H1 (cell line): ENCODE data around the gene KRTAP9-6. TPM values are rescaled to one million over a fixed set of nuclear protein-coding genes. Genes with fewer than 3 reads are reported as not detected.
"Not testable (repeated sequence)": the region's sequence is repeated elsewhere in the genome, so short reads cannot be mapped to it uniquely, and the experiment has no call there.

Experiments
- CTCF ChIA-PET: fragments of 300-600 bp; sonication (Branson Sonifier 250); formaldehyde crosslinking; loops from one replicate; lab custom pipeline; 2021; ENCODE audit not compliant: partially characterized antibody; lab: Charles Lee
- POLR2A ChIA-PET: fragments of 300-600 bp; sonication (Branson Sonifier 250); formaldehyde crosslinking; loops from one replicate; lab custom pipeline; 2021; ENCODE audit warnings: inconsistent platforms; ENCODE audit not compliant: partially characterized antibody; lab: Charles Lee
- DNase-seq, 2 experiments: peaks; one replicate each; pipeline versions ENCODE4 v3.0.0 to v3.0.0-alpha.2; 2010 to 2022; ENCODE audit warnings: low spot score in 2 of 2, low read depth in 1 of 2, mixed read lengths in 1 of 2
- FAIRE-seq: peaks from 2 replicates; lab custom pipeline; 2011; peaks lifted over from hg19 to GRCh38; lab: Jason Lieb, UNC
- H2AFZ ChIP-seq: 2 replicates; pipeline ENCODE4 v1.8.1; 2012; ENCODE audit warnings: low read length, inconsistent platforms
- H2AK5ac ChIP-seq: 2 replicates; pipeline ENCODE4 v1.6.1; 2013; ENCODE audit warnings: low read depth, low read length
- H2BK120ac ChIP-seq: replicated peaks from 2 replicates; pipeline ENCODE3; 2013; ENCODE audit warnings: low read depth, low read length, inconsistent platforms
- H2BK12ac ChIP-seq: 2 replicates; pipeline ENCODE4 v1.6.1; 2013; ENCODE audit warnings: low read depth, low read length
- H2BK15ac ChIP-seq: 2 replicates; pipeline ENCODE4 v1.6.1; 2013; ENCODE audit warnings: low read length
- H2BK20ac ChIP-seq: 2 replicates; pipeline ENCODE4 v1.6.1; 2013; ENCODE audit warnings: low read length
- H2BK5ac ChIP-seq: 2 replicates; pipeline ENCODE4 v1.6.1; 2013; ENCODE audit warnings: low read depth, low read length
- H3K14ac ChIP-seq: 2 replicates; pipeline ENCODE4 v1.6.1; 2013; ENCODE audit warnings: inconsistent platforms; ENCODE audit not compliant: insufficient read length
- H3K18ac ChIP-seq: 2 replicates; pipeline ENCODE4 v1.6.1; 2013; ENCODE audit warnings: low read length; ENCODE audit errors: extremely low read depth
- H3K23ac ChIP-seq: 2 replicates; pipeline ENCODE4 v1.6.1; 2013; ENCODE audit warnings: inconsistent platforms; ENCODE audit not compliant: insufficient read length
- H3K23me2 ChIP-seq: 2 replicates; pipeline ENCODE4 v1.6.1; 2013; ENCODE audit warnings: low read depth, low read length
- H3K27ac ChIP-seq: 2 replicates; pipeline ENCODE4 v1.6.1; 2011; ENCODE audit warnings: low read depth, low read length, inconsistent platforms
- H3K27me3 ChIP-seq, 4 experiments: replicated peaks in 1 of 4; 1 replicate in 1 of 4; 2 replicates in 3 of 4; pipeline versions ENCODE4 v1.6.1 to v1.8.1; 2011 to 2013; ENCODE audit warnings: low read length in 3 of 4, mild to moderate bottlenecking in 3 of 4, inconsistent platforms in 2 of 4, mixed read lengths in 2 of 4, moderate library complexity in 1 of 4; ENCODE audit not compliant: control insufficient read depth in 3 of 4, insufficient read depth in 3 of 4; ENCODE audit errors: extremely low read depth in 1 of 4
- H3K36me3 ChIP-seq, 4 experiments: 2 replicates each; pipeline versions ENCODE4 v1.6.1 to v1.8.1; 2011 to 2013; ENCODE audit warnings: mild to moderate bottlenecking in 4 of 4, low read length in 3 of 4, moderate library complexity in 2 of 4, control low read depth in 1 of 4, inconsistent platforms in 1 of 4; ENCODE audit not compliant: insufficient read depth in 4 of 4, control insufficient read depth in 2 of 4
- H3K4ac ChIP-seq: replicated peaks from 2 replicates; pipeline ENCODE3; 2013; ENCODE audit warnings: low read length, low read depth, mixed read lengths, inconsistent platforms; ENCODE audit not compliant: insufficient read length
- H3K4me1 ChIP-seq, 4 experiments: replicated peaks in 1 of 4; 1 replicate in 1 of 4; 2 replicates in 3 of 4; pipeline versions ENCODE4 v1.6.1 to v1.8.1; 2011 to 2013; ENCODE audit warnings: low read length in 3 of 4, inconsistent platforms in 2 of 4, mixed read lengths in 1 of 4; ENCODE audit not compliant: insufficient read depth in 4 of 4, control insufficient read depth in 3 of 4
- H3K4me2 ChIP-seq, 2 experiments: 2 replicates each; pipeline versions ENCODE4 v1.6.1 to v1.8.1; 2011 to 2013; ENCODE audit warnings: low read depth in 2 of 2, low read length in 2 of 2, control low read depth in 1 of 2, inconsistent platforms in 1 of 2, mild to moderate bottlenecking in 1 of 2; ENCODE audit not compliant: insufficient read depth in 1 of 2
- H3K4me3 ChIP-seq, 4 experiments: fragments of 200-600, 300-600 bp in 1 of 4; sonication (generic), shearing (Covaris generic), sonication (Bioruptor Twin) in 1 of 4; 2 replicates each; pipeline versions ENCODE4 v1.5.1 to v1.8.1; 2011 to 2016; ENCODE audit warnings: low read length in 4 of 4, low read depth in 3 of 4, control low read depth in 2 of 4, inconsistent platforms in 2 of 4, mild to moderate bottlenecking in 2 of 4, mixed read lengths in 1 of 4, moderate library complexity in 1 of 4; ENCODE audit not compliant: insufficient read depth in 2 of 4; ENCODE audit errors: extremely low read depth in 1 of 4
- H3K56ac ChIP-seq: replicated peaks from 2 replicates; pipeline ENCODE3; 2013; ENCODE audit warnings: low read depth, mild to moderate bottlenecking, mixed read lengths, low read length, inconsistent platforms; ENCODE audit not compliant: insufficient read length
- H3K79me1 ChIP-seq: 2 replicates; pipeline ENCODE4 v1.6.1; 2013; ENCODE audit warnings: low read depth, low read length, control low read depth
- H3K79me2 ChIP-seq, 2 experiments: 2 replicates each; pipeline versions ENCODE4 v1.6.1 to v1.8.1; 2012 to 2013; ENCODE audit warnings: low read length in 2 of 2, mild to moderate bottlenecking in 2 of 2, inconsistent platforms in 1 of 2; ENCODE audit not compliant: insufficient read depth in 2 of 2, control insufficient read depth in 1 of 2
- H3K9ac ChIP-seq, 4 experiments: replicated peaks in 1 of 4; 1 replicate in 1 of 4; 2 replicates in 3 of 4; pipeline versions ENCODE4 v1.6.1 to v1.8.1; 2011 to 2013; ENCODE audit warnings: low read depth in 3 of 4, low read length in 3 of 4, control low read depth in 2 of 4, mild to moderate bottlenecking in 2 of 4, moderate library complexity in 2 of 4, inconsistent platforms in 1 of 4; ENCODE audit errors: extremely low read depth in 1 of 4
- H3K9me3 ChIP-seq, 2 experiments: 2 replicates each; pipeline versions ENCODE4 v1.6.1 to v1.8.1; 2012 to 2013; ENCODE audit warnings: mild to moderate bottlenecking in 2 of 2, moderate library complexity in 2 of 2, control low read depth in 1 of 2, inconsistent platforms in 1 of 2, low read depth in 1 of 2, low read length in 1 of 2, mixed read lengths in 1 of 2; ENCODE audit not compliant: insufficient read depth in 2 of 2
- H4K20me1 ChIP-seq, 2 experiments: replicated peaks in 1 of 2; 2 replicates each; pipeline versions ENCODE3 to v1.8.1; 2011 to 2013; ENCODE audit warnings: inconsistent platforms in 2 of 2, low read length in 2 of 2, mild to moderate bottlenecking in 1 of 2; ENCODE audit not compliant: insufficient read depth in 2 of 2, control insufficient read depth in 1 of 2
- H4K5ac ChIP-seq: 2 replicates; pipeline ENCODE4 v1.6.1; 2013; ENCODE audit warnings: low read length, low read depth, mixed read lengths, inconsistent platforms; ENCODE audit not compliant: insufficient read length
- H4K8ac ChIP-seq: 2 replicates; pipeline ENCODE4 v1.8.0; 2013; ENCODE audit warnings: mild to moderate bottlenecking, moderate library complexity, low read length, inconsistent platforms; ENCODE audit not compliant: insufficient read depth; ENCODE audit errors: extremely low read depth
- H4K91ac ChIP-seq: replicated peaks from 2 replicates; pipeline ENCODE3; 2013; ENCODE audit warnings: low read length, mixed read lengths, inconsistent platforms; ENCODE audit not compliant: insufficient read length
- BACH1 ChIP-seq: IDR thresholded peaks from 2 replicates; pipeline ENCODE4 v1.6.1; 2012; ENCODE audit warnings: low read length, improper control_type of control experiment
- WGBS, 2 experiments: shearing (Covaris generic) in 1 of 2; methylation state at CpG; one replicate each; pipeline versions ENCODE4 v1.1.6 to v1.1.7; 2013 to 2015; ENCODE audit warnings: low lambda C conversion rate in 2 of 2, mixed read lengths in 2 of 2, inconsistent platforms in 1 of 2, low coverage in 1 of 2, missing lambda C conversion rate in 1 of 2; ENCODE audit not compliant: insufficient replicate concordance in 2 of 2, insufficient coverage in 1 of 2, insufficient read length in 1 of 2; ENCODE audit errors: extremely low coverage in 1 of 2, missing lambda C conversion rate in 1 of 2; 5-methylcytosine and 5-hydroxymethylcytosine counted together
- polyA plus RNA-seq, 7 experiments: library from polyadenylated mRNA; depleted of rRNA in 3 of 7; stranded (reverse) in 5 of 7; unstranded in 2 of 7; fragments of >200 nt in 5 of 7; fragments of 200-250 nt in 2 of 7; gene quantifications; 1 replicate in 5 of 7; 2 replicates in 1 of 7; 4 replicates in 1 of 7; pipeline versions ENCODE4 v1.2.1 to v1.2.3, GENCODE V29; 2011 to 2013; ENCODE audit warnings: missing spikeins in 2 of 7, mixed read lengths in 2 of 7
- total RNA-seq: library from RNA; stranded (reverse); fragmentation: NEBNext Ultra II Directional; extraction: Animal tissue kit (Norgen Biotek cat#: 25700); gene quantifications from 2 replicates; pipeline ENCODE4 v1.2.1, GENCODE V29; 2021

The KRTAP9-6 gene
- total and polyA plus RNA-seq, 2 of the 8 experiments (the other 6 are each of a cell fraction or from before 2014, with no cell fraction given) = not detected

DNA sequence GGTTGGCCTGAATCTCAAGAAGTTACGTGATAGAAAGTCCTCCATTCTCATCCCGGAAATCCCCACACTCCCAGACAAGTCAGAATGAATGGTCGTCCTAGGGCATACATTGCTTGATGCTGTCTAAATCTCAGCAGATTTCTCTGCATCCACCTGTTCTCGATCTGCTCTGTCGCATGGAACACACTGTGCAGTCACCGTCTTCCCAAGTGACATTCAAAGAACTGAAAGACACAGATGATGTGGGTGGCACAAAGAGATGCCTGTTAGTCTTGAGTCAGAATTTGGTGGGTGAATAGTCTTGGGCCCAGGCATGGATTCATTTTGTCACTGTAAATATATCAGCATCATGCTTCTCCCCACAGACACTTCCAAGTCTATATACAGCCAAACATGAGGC is 33.4 kb upstream of the KRTAP9-6 start (continued):
- no peak for TF ChIP-seq BACH1

GRCh38 chr17:41232399-41233105 is 32.6 kb upstream of the KRTAP9-6 start, which contains the start of gene KRTAP9-3:
TSS of gene KRTAP9-3 (plus strand) at chr17:41232449. CDS start at chr17:41232502, 53 bp downstream.
- H3K9me3 ChIP-seq, H3K23ac ChIP-seq, H3K23me2 ChIP-seq, H2BK5ac ChIP-seq, H3K79me1 ChIP-seq, H3K36me3 ChIP-seq, H3K14ac ChIP-seq, H4K8ac ChIP-seq, H4K91ac ChIP-seq, H3K9ac ChIP-seq, H3K4me3 ChIP-seq, DNase-seq, H2AFZ ChIP-seq, H3K27ac ChIP-seq, H2BK120ac ChIP-seq, H2AK5ac ChIP-seq, H2BK20ac ChIP-seq, H3K4me1 ChIP-seq, H3K56ac ChIP-seq, H4K20me1 ChIP-seq, H3K79me2 ChIP-seq, FAIRE-seq, H4K5ac ChIP-seq, H3K4ac ChIP-seq, H2BK12ac ChIP-seq, H3K18ac ChIP-seq, H3K27me3 ChIP-seq, POLR2A ChIA-PET, H3K4me2 ChIP-seq, CTCF ChIA-PET: not testable (repeated sequence)
- 75% methylated on average over 1 of the region's 1 CpG; no CpG with 5 or more reads in 1 of the 2 experiments for WGBS, 2 experiments
- 0 out of 2 replicates have a peak within 1 kb of the TSS, but pooled peaks have one; percentile 12 for H2BK15ac ChIP-seq
